ENCODE data around the gene ADK. TPM values are rescaled to one million over a fixed set of nuclear protein-coding genes. Genes with fewer than 3 reads are reported as not detected.

ADK gene
- total and polyA plus RNA-seq, 2 of the 13 experiments (the other 11 are each of a cell fraction or from before 2014, with no cell fraction given) = 48.6 to 79.1 TPM

DNA sequence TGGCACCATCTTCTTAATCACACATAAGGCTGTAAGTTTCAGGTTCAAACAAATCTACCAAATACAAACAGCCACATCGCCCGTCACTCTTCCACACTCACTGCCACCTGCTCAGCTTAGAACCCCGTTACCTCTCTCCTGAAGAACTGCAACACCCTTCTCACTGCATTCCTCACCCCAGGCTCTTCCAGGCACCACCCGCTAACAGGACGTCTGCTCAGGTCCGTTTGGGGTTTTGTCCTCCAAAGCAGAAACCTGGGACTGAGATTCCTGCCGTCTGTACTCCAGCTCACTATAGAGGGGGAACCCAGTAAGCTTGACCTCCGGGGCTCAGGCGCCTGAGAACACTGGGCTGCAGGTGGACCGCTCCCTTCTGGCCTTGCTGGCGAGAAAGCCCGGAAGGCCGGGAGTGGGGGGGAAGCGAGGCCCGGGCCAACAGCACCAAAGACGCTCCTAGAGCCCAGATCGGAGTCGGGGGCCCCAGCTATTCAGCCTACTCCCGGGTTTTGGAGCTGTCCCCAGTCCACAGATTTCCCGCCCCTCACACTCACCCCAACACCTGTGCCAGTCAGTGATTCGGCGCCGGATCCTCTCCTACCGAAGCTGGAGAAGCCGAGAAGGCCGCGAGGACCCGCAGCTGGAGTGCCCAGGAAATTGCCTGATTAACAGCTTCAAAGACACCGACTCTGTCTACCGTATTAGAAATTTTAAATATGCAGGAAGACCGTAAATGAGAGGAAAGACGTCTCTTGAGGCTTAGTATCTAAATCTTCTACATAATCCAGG is 624 bp upstream of the ADK start, which contains the start of gene AP3M1 (continued):
- peak; percentile 86; the same call in 1 of the 2 replicates for TF ChIP-seq ZNF501 (CRISPR knock-in tag; IDR thresholded peaks at IDR 0.05)
- peak; percentile 83 for TF ChIP-seq ZFX (CRISPR knock-in tag; IDR thresholded peaks at IDR 0.05; ENCODE audit: low read depth)
- no peak for TF ChIP-seq ZNF160 (CRISPR knock-in tag; IDR thresholded peaks at IDR 0.05)
- TF ChIP-seq EZH2 (conservative IDR thresholded peaks at IDR 0.05; ENCODE audit: low read depth, low read length) = no peak
- no peak for TF ChIP-seq CBFB (CRISPR knock-in tag; IDR thresholded peaks at IDR 0.05)
- TF ChIP-seq, protein P1, sequence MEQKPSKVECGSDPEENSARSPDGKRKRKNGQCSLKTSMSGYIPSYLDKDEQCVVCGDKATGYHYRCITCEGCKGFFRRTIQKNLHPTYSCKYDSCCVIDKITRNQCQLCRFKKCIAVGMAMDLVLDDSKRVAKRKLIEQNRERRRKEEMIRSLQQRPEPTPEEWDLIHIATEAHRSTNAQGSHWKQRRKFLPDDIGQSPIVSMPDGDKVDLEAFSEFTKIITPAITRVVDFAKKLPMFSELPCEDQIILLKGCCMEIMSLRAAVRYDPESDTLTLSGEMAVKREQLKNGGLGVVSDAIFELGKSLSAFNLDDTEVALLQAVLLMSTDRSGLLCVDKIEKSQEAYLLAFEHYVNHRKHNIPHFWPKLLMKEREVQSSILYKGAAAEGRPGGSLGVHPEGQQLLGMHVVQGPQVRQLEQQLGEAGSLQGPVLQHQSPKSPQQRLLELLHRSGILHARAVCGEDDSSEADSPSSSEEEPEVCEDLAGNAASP (CRISPR knock-in tag; IDR thresholded peaks at IDR 0.05; ENCODE audit: borderline replicate concordance) = no peak
- TF ChIP-seq ATF7-NPFF (CRISPR knock-in tag; IDR thresholded peaks at IDR 0.05; ENCODE audit: low read depth) = no peak
- TF ChIP-seq GABPA (IDR thresholded peaks at IDR 0.05; ENCODE audit: low read depth, low read length) = no peak
- peak; percentile 65 for TF ChIP-seq GABPA (CRISPR knock-in tag; IDR thresholded peaks at IDR 0.05; ENCODE audit: low read depth)
- TF ChIP-seq NR1H2 (CRISPR knock-in tag; IDR thresholded peaks at IDR 0.05; ENCODE audit: borderline replicate concordance, low read depth) = no peak
- 0 out of 2 replicates have a peak, but pooled peaks have one; percentile 6 for TF ChIP-seq NCOA1 (CRISPR knock-in tag; IDR thresholded peaks at IDR 0.05)
- peak; percentile 76 for TF ChIP-seq TCF7L2 (IDR thresholded peaks at IDR 0.05; ENCODE audit: low read depth, low read length)
- no peak for TF ChIP-seq HMG20B (CRISPR knock-in tag; conservative IDR thresholded peaks at IDR 0.05)
- no peak for TF ChIP-seq ZNF598 (CRISPR knock-in tag; IDR thresholded peaks at IDR 0.05; ENCODE audit: borderline replicate concordance)
- no peak for TF ChIP-seq RFX3 (CRISPR knock-in tag; IDR thresholded peaks at IDR 0.05)
- TF ChIP-seq TCF12 (IDR thresholded peaks at IDR 0.05) = no peak
- 0 out of 2 replicates have a peak, but pooled peaks have one; percentile 41 for TF ChIP-seq TCF12 (CRISPR knock-in tag; IDR thresholded peaks at IDR 0.05)
- 0 out of 2 replicates have a peak, but pooled peaks have one; percentile 9 for TF ChIP-seq ZZZ3 (CRISPR knock-in tag; IDR thresholded peaks at IDR 0.05; ENCODE audit: borderline replicate concordance)
- 0 out of 2 replicates have a peak, but pooled peaks have one; percentile 30 for TF ChIP-seq ZNF34 (CRISPR knock-in tag; IDR thresholded peaks at IDR 0.05; ENCODE audit: borderline replicate concordance)
- TF ChIP-seq HDAC6 (IDR thresholded peaks at IDR 0.05; ENCODE audit: low read depth, low read length) = peak; percentile 97; the same call in 1 of the 2 replicates
- TF ChIP-seq HOXA3 (CRISPR knock-in tag; IDR thresholded peaks at IDR 0.05) = no peak
- peak; percentile 58; the same call in 1 of the 2 replicates for TF ChIP-seq ZNF333 (CRISPR knock-in tag; IDR thresholded peaks at IDR 0.05; ENCODE audit: borderline replicate concordance)
- TF ChIP-seq NAIF1 (CRISPR knock-in tag; IDR thresholded peaks at IDR 0.05; ENCODE audit: borderline replicate concordance) = peak; percentile 6; the same call in 1 of the 2 replicates
- TF ChIP-seq ZBTB42 (CRISPR knock-in tag; IDR thresholded peaks at IDR 0.05) = 0 out of 2 replicates have a peak, but pooled peaks have one; percentile 40
- TF ChIP-seq ISL2 (CRISPR knock-in tag; IDR thresholded peaks at IDR 0.05) = 0 out of 2 replicates have a peak, but pooled peaks have one; percentile 14
- no peak for TF ChIP-seq NR2F6 (IDR thresholded peaks at IDR 0.05)
- TF ChIP-seq NR2F6 (CRISPR knock-in tag; IDR thresholded peaks at IDR 0.05) = 0 out of 2 replicates have a peak, but pooled peaks have one; percentile 4
